H1 (cell line): ENCODE data around the gene TAOK2. TPM values are rescaled to one million over a fixed set of nuclear protein-coding genes. Genes with fewer than 3 reads are reported as not detected.

Experiments
- CTCF ChIA-PET: fragments of 300-600 bp; sonication (Branson Sonifier 250); formaldehyde crosslinking; loops from one replicate; lab custom pipeline; 2021; ENCODE audit not compliant: partially characterized antibody; lab: Charles Lee
- POLR2A ChIA-PET: fragments of 300-600 bp; sonication (Branson Sonifier 250); formaldehyde crosslinking; loops from one replicate; lab custom pipeline; 2021; ENCODE audit warnings: inconsistent platforms; ENCODE audit not compliant: partially characterized antibody; lab: Charles Lee
- DNase-seq, 2 experiments: peaks; one replicate each; pipeline versions ENCODE4 v3.0.0 to v3.0.0-alpha.2; 2010 to 2022; ENCODE audit warnings: low spot score in 2 of 2, low read depth in 1 of 2, mixed read lengths in 1 of 2
- FAIRE-seq: peaks from 2 replicates; lab custom pipeline; 2011; peaks lifted over from hg19 to GRCh38; lab: Jason Lieb, UNC
- H2AFZ ChIP-seq: 2 replicates; pipeline ENCODE4 v1.8.1; 2012; ENCODE audit warnings: low read length, inconsistent platforms
- H2AK5ac ChIP-seq: 2 replicates; pipeline ENCODE4 v1.6.1; 2013; ENCODE audit warnings: low read depth, low read length
- H2BK120ac ChIP-seq: replicated peaks from 2 replicates; pipeline ENCODE3; 2013; ENCODE audit warnings: low read depth, low read length, inconsistent platforms
- H2BK12ac ChIP-seq: 2 replicates; pipeline ENCODE4 v1.6.1; 2013; ENCODE audit warnings: low read depth, low read length
- H2BK15ac ChIP-seq: 2 replicates; pipeline ENCODE4 v1.6.1; 2013; ENCODE audit warnings: low read length
- H2BK20ac ChIP-seq: 2 replicates; pipeline ENCODE4 v1.6.1; 2013; ENCODE audit warnings: low read length
- H2BK5ac ChIP-seq: 2 replicates; pipeline ENCODE4 v1.6.1; 2013; ENCODE audit warnings: low read depth, low read length
- H3K14ac ChIP-seq: 2 replicates; pipeline ENCODE4 v1.6.1; 2013; ENCODE audit warnings: inconsistent platforms; ENCODE audit not compliant: insufficient read length
- H3K18ac ChIP-seq: 2 replicates; pipeline ENCODE4 v1.6.1; 2013; ENCODE audit warnings: low read length; ENCODE audit errors: extremely low read depth
- H3K23ac ChIP-seq: 2 replicates; pipeline ENCODE4 v1.6.1; 2013; ENCODE audit warnings: inconsistent platforms; ENCODE audit not compliant: insufficient read length
- H3K23me2 ChIP-seq: 2 replicates; pipeline ENCODE4 v1.6.1; 2013; ENCODE audit warnings: low read depth, low read length
- H3K27ac ChIP-seq: 2 replicates; pipeline ENCODE4 v1.6.1; 2011; ENCODE audit warnings: low read depth, low read length, inconsistent platforms
- H3K27me3 ChIP-seq, 4 experiments: replicated peaks in 1 of 4; 1 replicate in 1 of 4; 2 replicates in 3 of 4; pipeline versions ENCODE4 v1.6.1 to v1.8.1; 2011 to 2013; ENCODE audit warnings: low read length in 3 of 4, mild to moderate bottlenecking in 3 of 4, inconsistent platforms in 2 of 4, mixed read lengths in 2 of 4, moderate library complexity in 1 of 4; ENCODE audit not compliant: control insufficient read depth in 3 of 4, insufficient read depth in 3 of 4; ENCODE audit errors: extremely low read depth in 1 of 4
- H3K36me3 ChIP-seq, 4 experiments: 2 replicates each; pipeline versions ENCODE4 v1.6.1 to v1.8.1; 2011 to 2013; ENCODE audit warnings: mild to moderate bottlenecking in 4 of 4, low read length in 3 of 4, moderate library complexity in 2 of 4, control low read depth in 1 of 4, inconsistent platforms in 1 of 4; ENCODE audit not compliant: insufficient read depth in 4 of 4, control insufficient read depth in 2 of 4
- H3K4ac ChIP-seq: replicated peaks from 2 replicates; pipeline ENCODE3; 2013; ENCODE audit warnings: low read length, low read depth, mixed read lengths, inconsistent platforms; ENCODE audit not compliant: insufficient read length
- H3K4me1 ChIP-seq, 4 experiments: replicated peaks in 1 of 4; 1 replicate in 1 of 4; 2 replicates in 3 of 4; pipeline versions ENCODE4 v1.6.1 to v1.8.1; 2011 to 2013; ENCODE audit warnings: low read length in 3 of 4, inconsistent platforms in 2 of 4, mixed read lengths in 1 of 4; ENCODE audit not compliant: insufficient read depth in 4 of 4, control insufficient read depth in 3 of 4
- H3K4me2 ChIP-seq, 2 experiments: 2 replicates each; pipeline versions ENCODE4 v1.6.1 to v1.8.1; 2011 to 2013; ENCODE audit warnings: low read depth in 2 of 2, low read length in 2 of 2, control low read depth in 1 of 2, inconsistent platforms in 1 of 2, mild to moderate bottlenecking in 1 of 2; ENCODE audit not compliant: insufficient read depth in 1 of 2
- H3K4me3 ChIP-seq, 4 experiments: fragments of 200-600, 300-600 bp in 1 of 4; sonication (generic), shearing (Covaris generic), sonication (Bioruptor Twin) in 1 of 4; 2 replicates each; pipeline versions ENCODE4 v1.5.1 to v1.8.1; 2011 to 2016; ENCODE audit warnings: low read length in 4 of 4, low read depth in 3 of 4, control low read depth in 2 of 4, inconsistent platforms in 2 of 4, mild to moderate bottlenecking in 2 of 4, mixed read lengths in 1 of 4, moderate library complexity in 1 of 4; ENCODE audit not compliant: insufficient read depth in 2 of 4; ENCODE audit errors: extremely low read depth in 1 of 4
- H3K56ac ChIP-seq: replicated peaks from 2 replicates; pipeline ENCODE3; 2013; ENCODE audit warnings: low read depth, mild to moderate bottlenecking, mixed read lengths, low read length, inconsistent platforms; ENCODE audit not compliant: insufficient read length
- H3K79me1 ChIP-seq: 2 replicates; pipeline ENCODE4 v1.6.1; 2013; ENCODE audit warnings: low read depth, low read length, control low read depth
- H3K79me2 ChIP-seq, 2 experiments: 2 replicates each; pipeline versions ENCODE4 v1.6.1 to v1.8.1; 2012 to 2013; ENCODE audit warnings: low read length in 2 of 2, mild to moderate bottlenecking in 2 of 2, inconsistent platforms in 1 of 2; ENCODE audit not compliant: insufficient read depth in 2 of 2, control insufficient read depth in 1 of 2
- H3K9ac ChIP-seq, 4 experiments: replicated peaks in 1 of 4; 1 replicate in 1 of 4; 2 replicates in 3 of 4; pipeline versions ENCODE4 v1.6.1 to v1.8.1; 2011 to 2013; ENCODE audit warnings: low read depth in 3 of 4, low read length in 3 of 4, control low read depth in 2 of 4, mild to moderate bottlenecking in 2 of 4, moderate library complexity in 2 of 4, inconsistent platforms in 1 of 4; ENCODE audit errors: extremely low read depth in 1 of 4
- H3K9me3 ChIP-seq, 2 experiments: 2 replicates each; pipeline versions ENCODE4 v1.6.1 to v1.8.1; 2012 to 2013; ENCODE audit warnings: mild to moderate bottlenecking in 2 of 2, moderate library complexity in 2 of 2, control low read depth in 1 of 2, inconsistent platforms in 1 of 2, low read depth in 1 of 2, low read length in 1 of 2, mixed read lengths in 1 of 2; ENCODE audit not compliant: insufficient read depth in 2 of 2
- H4K20me1 ChIP-seq, 2 experiments: replicated peaks in 1 of 2; 2 replicates each; pipeline versions ENCODE3 to v1.8.1; 2011 to 2013; ENCODE audit warnings: inconsistent platforms in 2 of 2, low read length in 2 of 2, mild to moderate bottlenecking in 1 of 2; ENCODE audit not compliant: insufficient read depth in 2 of 2, control insufficient read depth in 1 of 2
- H4K5ac ChIP-seq: 2 replicates; pipeline ENCODE4 v1.6.1; 2013; ENCODE audit warnings: low read length, low read depth, mixed read lengths, inconsistent platforms; ENCODE audit not compliant: insufficient read length
- H4K8ac ChIP-seq: 2 replicates; pipeline ENCODE4 v1.8.0; 2013; ENCODE audit warnings: mild to moderate bottlenecking, moderate library complexity, low read length, inconsistent platforms; ENCODE audit not compliant: insufficient read depth; ENCODE audit errors: extremely low read depth
- H4K91ac ChIP-seq: replicated peaks from 2 replicates; pipeline ENCODE3; 2013; ENCODE audit warnings: low read length, mixed read lengths, inconsistent platforms; ENCODE audit not compliant: insufficient read length
- ASH2L ChIP-seq: fragments of 200-600, 300-600 bp; sonication (generic); IDR thresholded peaks from one replicate; pipeline ENCODE4 v1.7.1; 2017; ENCODE audit warnings: low read length
- KDM5A ChIP-seq: fragments of 200-600 bp; IDR thresholded peaks from 2 replicates; pipeline ENCODE4 v1.7.1; 2012; ENCODE audit warnings: mild to moderate bottlenecking, low read length, inconsistent platforms, mixed read lengths
- RBBP5 ChIP-seq: IDR thresholded peaks from 2 replicates; pipeline ENCODE4 v1.7.1; 2012; ENCODE audit warnings: low read depth, mild to moderate bottlenecking, inconsistent platforms, low read length, moderate library complexity, borderline replicate concordance
- SIN3A ChIP-seq, 2 experiments: IDR thresholded peaks in 1 of 2; conservative IDR thresholded peaks in 1 of 2; 2 replicates each; pipeline ENCODE4 v1.6.1; 2011 to 2012; ENCODE audit warnings: low read length in 2 of 2, improper control_type of control experiment in 1 of 2, low read depth in 1 of 2, mild to moderate bottlenecking in 1 of 2
- SP1 ChIP-seq: IDR thresholded peaks from 2 replicates; pipeline ENCODE4 v1.6.1; 2011; ENCODE audit warnings: low read depth, low read length
- SP2 ChIP-seq: IDR thresholded peaks from 2 replicates; pipeline ENCODE4 v1.6.1; 2012; ENCODE audit warnings: mild to moderate bottlenecking, low read length, inconsistent platforms
- TAF1 ChIP-seq: IDR thresholded peaks from 2 replicates; pipeline ENCODE4 v1.6.1; 2011; ENCODE audit warnings: mild to moderate bottlenecking, low read depth, low read length
- WGBS, 2 experiments: shearing (Covaris generic) in 1 of 2; methylation state at CpG; one replicate each; pipeline versions ENCODE4 v1.1.6 to v1.1.7; 2013 to 2015; ENCODE audit warnings: low lambda C conversion rate in 2 of 2, mixed read lengths in 2 of 2, inconsistent platforms in 1 of 2, low coverage in 1 of 2, missing lambda C conversion rate in 1 of 2; ENCODE audit not compliant: insufficient replicate concordance in 2 of 2, insufficient coverage in 1 of 2, insufficient read length in 1 of 2; ENCODE audit errors: extremely low coverage in 1 of 2, missing lambda C conversion rate in 1 of 2; 5-methylcytosine and 5-hydroxymethylcytosine counted together
- long read RNA-seq, 2 experiments: library from RNA in 1 of 2; library from capped mRNA in 1 of 2; stranded (forward); transcript quantifications; one replicate each; pipeline ENCODE4 v2.0.0, GENCODE V29; 2021; ENCODE audit warnings: inconsistent platforms in 1 of 2
- polyA minus RNA-seq, 3 experiments: library from RNA; depleted of rRNA, polyadenylated mRNA; stranded (reverse); fragments of >200 nt; gene quantifications; 1 replicate in 2 of 3; 2 replicates in 1 of 3; pipeline ENCODE4 v1.2.3, GENCODE V29; 2011
- polyA plus RNA-seq, 7 experiments: library from polyadenylated mRNA; depleted of rRNA in 3 of 7; stranded (reverse) in 5 of 7; unstranded in 2 of 7; fragments of >200 nt in 5 of 7; fragments of 200-250 nt in 2 of 7; gene quantifications; 1 replicate in 5 of 7; 2 replicates in 1 of 7; 4 replicates in 1 of 7; pipeline versions ENCODE4 v1.2.1 to v1.2.3, GENCODE V29; 2011 to 2013; ENCODE audit warnings: missing spikeins in 2 of 7, mixed read lengths in 2 of 7
- total RNA-seq: library from RNA; stranded (reverse); fragmentation: NEBNext Ultra II Directional; extraction: Animal tissue kit (Norgen Biotek cat#: 25700); gene quantifications from 2 replicates; pipeline ENCODE4 v1.2.1, GENCODE V29; 2021

The TAOK2 gene
- 32.6 and 34.2 TPM in 2 replicates for total RNA-seq
- 13.5 and 18.0 TPM in 2 replicates for polyA plus RNA-seq (2011; rRNA removed)
- polyA plus RNA-seq (2011; cell fraction: cytosol; rRNA removed) = 20.1 TPM
- 52.1 TPM for polyA plus RNA-seq (2011; cell fraction: nucleus; rRNA removed)
- polyA plus RNA-seq (2012, experiment 1 of 2) = 17.4 to 25.3 TPM (median 24.0 TPM) in 4 replicates
- polyA plus RNA-seq (2012, experiment 2 of 2) = 16.7 TPM
- polyA plus RNA-seq (2013, experiment 1 of 2) = 16.8 TPM
- 16.0 TPM for polyA plus RNA-seq (2013, experiment 2 of 2)
- 19.1 and 19.9 TPM in 2 replicates for polyA minus RNA-seq (2011; rRNA and poly(A)+ RNA removed)
- polyA minus RNA-seq (2011; cell fraction: cytosol; rRNA and poly(A)+ RNA removed) = 20.4 TPM
- polyA minus RNA-seq (2011; cell fraction: nucleus; rRNA and poly(A)+ RNA removed) = 21.0 TPM
- long read RNA-seq, experiment 1, partial matches to known transcripts = 4 of 22 reads
- long read RNA-seq, experiment 1, other reads (novel, unspliced or antisense) = 15 of 22 reads
- long read RNA-seq, experiment 2, partial matches to known transcripts = 0 of 1 reads
- long read RNA-seq, experiment 2, other reads (novel, unspliced or antisense) = 1 of 1 reads

- POLR2A ChIA-PET = interaction anchor here (0.6 to 3.4 kb wide), 17 partner anchors 9 to 1012 kb away, joined by 3 to 33 read pairs (median 4); partner anchors contain the start of genes ALDOA, HIRIP3, INO80E and QPRT
- no peak for TF ChIP-seq SP2
- TF ChIP-seq ASH2L = peak; percentile 38
- peak in 1 of 2 experiments; percentile 89; a peak in 2 of 4 replicates for TF ChIP-seq SIN3A (conservative IDR thresholded peaks at IDR 0.05 in 1 of 2, IDR thresholded peaks at IDR 0.05 in 1 of 2; ENCODE audit: low read depth in 1 of 2, low read length in 2 of 2)
- 0 out of 2 replicates have a peak, but pooled peaks have one; percentile 52 for TF ChIP-seq RBBP5
- no peak for TF ChIP-seq KDM5A
- TF ChIP-seq TAF1 = peak; percentile 57; the same call in 1 of the 2 replicates
- TF ChIP-seq SP1 = peak; percentile 19; the same call in 1 of the 2 replicates
Measured at GRCh38 chr16:29973384-29974246, at the start of gene TAOK2. Gene TAOK2 (plus strand): TSS chr16:29973868. CDS start chr16:29977773, 3,905 bp downstream.

More at GRCh38 chr16:29973384-29974246, at the start of gene TAOK2:
- H2BK5ac ChIP-seq = no peak within 1 kb of the TSS
- H2BK12ac ChIP-seq = no peak within 1 kb of the TSS
- H3K4me2 ChIP-seq = peak within 1 kb of the TSS; percentile 72 to 85
- H4K5ac ChIP-seq = peak within 1 kb of the TSS; percentile 74
- no peak for FAIRE-seq
- no peak within 1 kb of the TSS for H2BK15ac ChIP-seq
- 0 out of 2 replicates have a peak within 1 kb of the TSS, but pooled peaks have one; percentile 36 for H2AFZ ChIP-seq
- H3K23ac ChIP-seq = no peak within 1 kb of the TSS
- peaks cover 4 to 20% (median 13%) of the 10 kb centered on the region in 4 experiments for H3K36me3 ChIP-seq
- peak within 1 kb of the TSS; percentile 97 for H3K18ac ChIP-seq
- H3K9ac ChIP-seq = peak within 1 kb of the TSS; percentile 45 to 77 (median 69)
- H3K14ac ChIP-seq = no peak within 1 kb of the TSS
- CTCF ChIA-PET = interaction anchor here (0.6 to 3.7 kb wide), 10 partner anchors 12 to 144 kb away, joined by 3 to 12 read pairs (median 4); partner anchors contain the start of genes SEZ6L2, TLCD3B and TMEM219
- peaks cover 2 to 18% of the 10 kb centered on the region in 2 experiments for H4K20me1 ChIP-seq
- H2BK120ac ChIP-seq = no peak within 1 kb of the TSS
- peak; percentile 99 to 100 for DNase-seq
- peak within 1 kb of the TSS; percentile 59 for H3K56ac ChIP-seq
- H2BK20ac ChIP-seq = no peak within 1 kb of the TSS
- H4K91ac ChIP-seq = no peak within 1 kb of the TSS
- peak within 1 kb of the TSS; percentile 80 to 90 (median 85) for H3K4me3 ChIP-seq
- H3K9me3 ChIP-seq = peaks cover 11% of the 10 kb centered on the region in 2 experiments
- H3K27me3 ChIP-seq = peaks cover 2 to 10% (median 9%) of the 10 kb centered on the region in 4 experiments
- H3K79me1 ChIP-seq = peaks cover 22% of the 10 kb centered on the region
- H3K23me2 ChIP-seq = peaks cover 7% of the 10 kb centered on the region; the same call in 1 of the 2 replicates
- H4K8ac ChIP-seq = peak within 1 kb of the TSS; percentile 90
- peaks cover 4 to 20% (median 7%) of the 10 kb centered on the region in 4 experiments for H3K4me1 ChIP-seq
- WGBS, 2 experiments = 3% methylated on average over 42 of the region's 75 CpGs; no CpG with 5 or more reads in 1 of the 2 experiments
- no peak within 1 kb of the TSS for H3K4ac ChIP-seq
- H3K79me2 ChIP-seq = peaks cover 9 to 34% of the 10 kb centered on the region in 2 experiments
- peak within 1 kb of the TSS; percentile 55; the same call in 1 of the 2 replicates for H3K27ac ChIP-seq
- H2AK5ac ChIP-seq = no peak within 1 kb of the TSS
